ENCODE results near the gene S100A16. TPM values are rescaled to one million over a fixed set of nuclear protein-coding genes. Genes with fewer than 3 reads are reported as not detected.

S100A16 gene
- total and polyA plus RNA-seq, 8 donors: 8.9 to 361 (median 120) TPM

GRCh38 chr1:153659656-153660055, 46.7 kb upstream of the S100A16 start:
- peak overlapping the region; percentile 67 to 78 (median 76) for H3K4me3 ChIP-seq
- intact Hi-C loops (cut with DNase I; ENCODE audit: low total_unique reads): no loop called here
- H3K9me3 ChIP-seq: no peaks in the 10 kb centered on the region
- peaks cover 5 to 30% (median 18%) of the 10 kb centered on the region in 4 donors for H3K4me1 ChIP-seq
- H3K27me3 ChIP-seq: no peaks in the 10 kb centered on the region
- TF ChIP-seq POLR2A (IDR thresholded peaks at IDR 0.05) (no peak), POLR2AphosphoS5 (IDR thresholded peaks at IDR 0.05) (no peak), CTCF (IDR thresholded peaks at IDR 0.05) (no peak), EP300 (IDR thresholded peaks at IDR 0.05) (no peak)
- 38 to 61% (median 54%) methylated on average over 9 of the region's 9 CpGs for WGBS, 5 donors
- H3K36me3 ChIP-seq: peaks cover 38 to 46% (median 43%) of the 10 kb centered on the region in 4 donors
- peak overlapping the region; percentile 19 to 98 (median 95) for H3K27ac ChIP-seq
- no peak for DNase-seq

GRCh38 chr1:153659175-153659534, 46.2 kb upstream of the S100A16 start:
- WGBS, 5 donors: 18 to 33% (median 26%) methylated on average over 7 to 8 of the region's 8 CpGs

GRCh38 chr1:153658400-153659174, 45.6 kb upstream of the S100A16 start, which contains the start of gene SNAPIN:
TSS of gene SNAPIN (plus strand) at chr1:153658703. CDS start at chr1:153658744, 41 bp downstream.
- H3K4me3 ChIP-seq: peak within 1 kb of the TSS; percentile 67 to 78 (median 76)
- intact Hi-C loops (cut with DNase I; ENCODE audit: low total_unique reads): no loop called here
- no peaks in the 10 kb centered on the region for H3K9me3 ChIP-seq
- H3K27ac ChIP-seq: peak within 1 kb of the TSS; percentile 90 to 98 (median 95)
- no peaks in the 10 kb centered on the region for H3K27me3 ChIP-seq
- peak; percentile 90 to 97 for DNase-seq
- 2 to 8% (median 2%) methylated on average over 22 to 53 of the region's 53 CpGs for WGBS, 5 donors
- TF ChIP-seq POLR2AphosphoS5 (IDR thresholded peaks at IDR 0.05) (peak; percentile 61 to 85 (median 63)), EP300 (IDR thresholded peaks at IDR 0.05) (no peak), CTCF (IDR thresholded peaks at IDR 0.05) (peak in 2 of 7 experiments; percentile 30 to 32), POLR2A (IDR thresholded peaks at IDR 0.05) (no peak)
- peaks cover 5 to 30% (median 18%) of the 10 kb centered on the region in 4 donors for H3K4me1 ChIP-seq
- H3K36me3 ChIP-seq: peaks cover 27 to 35% (median 32%) of the 10 kb centered on the region in 4 donors

More at GRCh38 chr1:153659175-153659534, 46.2 kb upstream of the S100A16 start:
- Histone ChIP-seq H3K36me3 (peaks cover 33 to 41% (median 38%) of the 10 kb centered on the region in 4 donors), H3K27me3 (no peaks in the 10 kb centered on the region), H3K9me3 (no peaks in the 10 kb centered on the region), H3K4me1 (peaks cover 5 to 30% (median 18%) of the 10 kb centered on the region in 4 donors), H3K27ac (peak overlapping the region; percentile 90 to 98 (median 95)), H3K4me3 (peak overlapping the region; percentile 67 to 78 (median 76))
- DNase-seq: no peak
- TF ChIP-seq CTCF (IDR thresholded peaks at IDR 0.05) (no peak), POLR2A (IDR thresholded peaks at IDR 0.05) (no peak), POLR2AphosphoS5 (IDR thresholded peaks at IDR 0.05) (no peak), EP300 (IDR thresholded peaks at IDR 0.05) (no peak)
- intact Hi-C loops (cut with DNase I; ENCODE audit: low total_unique reads): no loop called here

GRCh38 chr1:153655333-153655732, 42.4 kb upstream of the S100A16 start:
- H3K27me3 ChIP-seq: no peaks in the 10 kb centered on the region
- H3K4me3 ChIP-seq: no peak overlapping the region
- DNase-seq: no peak
- no peaks in the 10 kb centered on the region for H3K9me3 ChIP-seq
- no peak for TF ChIP-seq POLR2AphosphoS5 (IDR thresholded peaks at IDR 0.05)
- no peak for TF ChIP-seq EP300 (IDR thresholded peaks at IDR 0.05)
- TF ChIP-seq CTCF (IDR thresholded peaks at IDR 0.05): no peak
- TF ChIP-seq POLR2A (IDR thresholded peaks at IDR 0.05): no peak
- H3K27ac ChIP-seq: peak overlapping the region in 1 of 5 donors; percentile 5
- 61 to 78% (median 67%) methylated on average over 3 of the region's 3 CpGs for WGBS, 5 donors
- H3K36me3 ChIP-seq: peaks cover 0 to 4% (median 0%) of the 10 kb centered on the region in 4 donors
- H3K4me1 ChIP-seq: peaks cover 5 to 35% (median 24%) of the 10 kb centered on the region in 4 donors
- intact Hi-C loops (cut with DNase I; ENCODE audit: low total_unique reads): no loop called here

Data from stomach (tissue), 9 donors.